AG09319 (cell line): ENCODE data around the gene CASKIN2.

Experiments
- DNase-seq: peaks from one replicate; pipeline ENCODE4 v3.0.0-alpha.2; 2010; ENCODE audit warnings: low read depth; ENCODE audit errors: extremely low read depth
- CTCF ChIP-seq: IDR thresholded peaks from 2 replicates; pipeline ENCODE4 v1.5.1; 2011; ENCODE audit warnings: low read depth, mild to moderate bottlenecking, inconsistent platforms, low read length, moderate library complexity

CASKIN2 gene

GRCh38 chr17:75544250-75544649, 28.9 kb upstream of the CASKIN2 start:
- no peak for TF ChIP-seq CTCF
- DNase-seq: no peak

GRCh38 chr17:75542728-75543336, 27.5 kb upstream of the CASKIN2 start:
- no peak for TF ChIP-seq CTCF
- DNase-seq: no peak

DNA sequence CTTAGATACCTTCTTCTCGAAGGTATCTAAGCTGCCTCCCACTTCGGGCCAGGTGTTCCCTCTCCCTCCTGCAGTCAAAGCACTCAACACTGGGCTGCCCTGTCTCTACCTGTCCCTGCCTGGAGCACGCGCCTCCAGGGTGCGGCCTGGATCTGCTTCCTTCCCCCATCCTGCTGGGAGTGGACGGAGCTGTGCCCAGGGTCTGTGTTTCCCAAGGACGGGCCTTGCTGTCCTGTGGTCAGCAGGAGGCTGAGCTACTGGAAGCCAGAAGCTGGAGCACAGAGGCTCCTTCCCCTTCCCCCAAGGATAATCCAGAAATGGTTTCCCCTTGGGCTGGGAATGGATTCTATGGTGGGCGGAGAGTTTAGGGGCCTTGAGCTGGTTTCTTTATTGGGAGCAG, 26.9 kb upstream of the CASKIN2 start:
- no peak for TF ChIP-seq CTCF
- no peak for DNase-seq

DNA sequence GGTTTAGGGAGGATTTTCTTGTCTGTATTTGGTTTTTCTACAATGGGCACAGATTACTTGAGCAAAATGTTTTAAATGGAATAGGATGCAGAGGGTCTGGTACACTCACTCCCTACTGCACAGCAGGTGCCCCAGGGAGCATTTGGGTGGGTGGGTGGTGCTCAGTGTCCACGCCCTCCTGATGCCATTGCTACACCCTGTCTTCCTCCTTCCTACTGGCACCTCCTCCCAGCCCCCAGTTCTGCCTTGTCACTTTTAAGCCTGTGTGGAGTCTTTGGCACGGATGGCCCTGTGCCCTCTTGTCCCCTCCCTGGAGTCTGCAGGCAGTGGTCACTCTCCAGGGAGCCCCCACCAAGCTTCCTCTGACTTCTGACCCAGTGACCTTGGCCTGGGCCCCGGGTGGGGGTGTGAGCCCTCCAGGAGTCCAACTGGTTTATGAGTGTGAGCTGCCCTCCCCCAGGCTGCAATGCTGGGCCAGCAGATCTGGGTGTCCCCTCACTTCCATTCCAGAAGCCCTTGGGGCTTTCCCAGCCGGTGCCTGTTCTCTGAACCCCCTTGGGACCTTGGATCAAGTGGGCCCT, 25.7 kb upstream of the CASKIN2 start:
- TF ChIP-seq CTCF: no peak
- no peak for DNase-seq

GRCh38 chr17:75539967-75540729, 24.8 kb upstream of the CASKIN2 start:
- no peak for TF ChIP-seq CTCF

GRCh38 chr17:75536366-75536765, 21.0 kb upstream of the CASKIN2 start:
- no peak for TF ChIP-seq CTCF
- no peak for DNase-seq

More at GRCh38 chr17:75539967-75540729, 24.8 kb upstream of the CASKIN2 start:
- DNase-seq: no peak

DNA sequence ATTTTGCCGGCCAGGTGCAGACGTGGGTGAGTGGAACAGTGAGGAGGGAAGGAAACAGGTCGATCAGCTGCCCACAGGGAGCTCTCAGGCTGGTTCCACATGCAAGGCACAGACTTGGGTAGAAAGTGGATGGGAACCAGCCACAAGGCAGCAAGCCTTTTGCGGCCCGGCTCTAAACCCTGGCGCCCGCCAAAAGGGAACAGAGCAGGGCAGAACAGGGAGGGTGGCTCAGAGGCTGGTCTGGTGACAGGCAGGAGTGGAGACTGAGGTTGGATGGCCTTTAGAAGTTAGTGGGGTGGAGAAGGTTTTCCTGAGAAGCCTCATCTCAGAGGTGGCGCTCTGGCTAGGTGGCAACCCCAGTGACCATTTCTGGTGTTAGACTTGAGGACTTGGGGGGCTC, 20.5 kb upstream of the CASKIN2 start:
- DNase-seq: no peak
- TF ChIP-seq CTCF: no peak
